Anterior cingulate cortex (tissue), 58 donors: Measurements from ENCODE around the gene PCYT1A.
"Not testable (repeated sequence)": the region's sequence is repeated elsewhere in the genome, so short reads cannot be mapped to it uniquely, and the experiment has no call there.

Experiments
- DNase-seq, 58 donors: peaks; one replicate each; lab custom pipeline; 2025; lab: John Stamatoyannopoulos, UW

The PCYT1A gene

GRCh38 chr3:196292286-196292923 lies 4.9 kb upstream of the PCYT1A start:
- no peak for DNase-seq

- peak in 1 of 58 donors; percentile 37 for DNase-seq
These were observed 575 bp upstream of the PCYT1A start for GRCh38 chr3:196288141-196288460.

GRCh38 chr3:196287090-196287439 lies 461 bp downstream of the PCYT1A start:
- DNase-seq = peak in 13 of 58 donors; percentile 15 to 67 (median 40)

- DNase-seq = no peak
These were observed 3.1 kb downstream of the PCYT1A start for GRCh38 chr3:196284396-196284795.

GRCh38 chr3:196281962-196282361 lies 5.6 kb downstream of the PCYT1A start:
- DNase-seq = no peak

- no peak for DNase-seq
These were observed 6.7 kb downstream of the PCYT1A start for GRCh38 chr3:196280689-196281440.

- DNase-seq = no peak
These were observed 12.4 kb downstream of the PCYT1A start for GRCh38 chr3:196275126-196275525.

- no peak for DNase-seq
These were observed 12.9 kb downstream of the PCYT1A start for GRCh38 chr3:196274585-196274984.

- DNase-seq = no peak
These were observed 13.9 kb downstream of the PCYT1A start for GRCh38 chr3:196273655-196274054.

GRCh38 chr3:196272826-196273225 lies 14.7 kb downstream of the PCYT1A start:
- no peak for DNase-seq

GRCh38 chr3:196270499-196270898 lies 17.0 kb downstream of the PCYT1A start:
- peak in 2 of 58 donors; percentile 7 to 10 for DNase-seq

- DNase-seq = peak in 1 of 58 donors; percentile 20
These were observed 19.0 kb downstream of the PCYT1A start for GRCh38 chr3:196268284-196269163.

GRCh38 chr3:196263819-196264218 lies 23.7 kb downstream of the PCYT1A start:
- DNase-seq = no peak

- no peak for DNase-seq
These were observed 26.7 kb downstream of the PCYT1A start for GRCh38 chr3:196260784-196261183.

- no peak for DNase-seq
These were observed 31.8 kb downstream of the PCYT1A start for GRCh38 chr3:196255776-196256175.

GRCh38 chr3:196254376-196255283 lies 32.9 kb downstream of the PCYT1A start:
- DNase-seq = no peak

- DNase-seq = no peak
These were observed 35.6 kb downstream of the PCYT1A start for GRCh38 chr3:196251918-196252317.

GRCh38 chr3:196246612-196247308 lies 40.8 kb downstream of the PCYT1A start:
- DNase-seq = no peak

GRCh38 chr3:196244166-196244565 lies 43.4 kb downstream of the PCYT1A start:
- DNase-seq = not testable (repeated sequence)

GRCh38 chr3:196241704-196242103 lies 45.8 kb downstream of the PCYT1A start:
- no peak for DNase-seq
